Naive thymus-derived CD4-positive, alpha-beta T cell (primary cell): ENCODE measurements around the gene IL36RN. TPM values are rescaled to one million over a fixed set of nuclear protein-coding genes. Genes with fewer than 3 reads are reported as not detected.

ENCODE experiments used
- ATAC-seq: fragments of 150-1000 bp; cut with Tn5 transposase; 2 replicates; pipeline ENCODE4 v1.10.0; 2021; ENCODE audit warnings: mild to moderate bottlenecking, moderate library complexity
- CTCF ChIA-PET: fragments of 350-600 bp; sonication (Branson Sonifier 250); formaldehyde crosslinking; loops from one replicate; lab custom pipeline; 2021; ENCODE audit warnings: antibody characterized with exemption; lab: Charles Lee
- POLR2A ChIA-PET: fragments of 350-600 bp; sonication (Branson Sonifier 250); formaldehyde crosslinking; loops from one replicate; lab custom pipeline; 2021; ENCODE audit warnings: antibody characterized with exemption, inconsistent platforms; lab: Charles Lee
- DNase-seq, 9 donors: peaks; one replicate each; pipeline versions ENCODE4 v3.0.0 to v3.0.0-alpha.2; 2020 to 2022; ENCODE audit warnings: mixed read lengths in 1 of 9
- H3K27ac ChIP-seq: one replicate; pipeline ENCODE4 v1.7.0; 2013; ENCODE audit warnings: mild to moderate bottlenecking, low read depth, low read length, moderate library complexity
- H3K27me3 ChIP-seq, 2 donors: one replicate each; pipeline ENCODE4 v1.7.0; 2013; ENCODE audit warnings: low read length in 2 of 2, mild to moderate bottlenecking in 2 of 2, moderate library complexity in 2 of 2; ENCODE audit not compliant: control insufficient read depth in 2 of 2, insufficient read depth in 2 of 2
- H3K36me3 ChIP-seq, 3 experiments: 1 replicate in 2 of 3; 2 replicates in 1 of 3; pipeline ENCODE4 v1.7.0; 2013; ENCODE audit warnings: low read length in 3 of 3, mild to moderate bottlenecking in 3 of 3, moderate library complexity in 1 of 3; ENCODE audit not compliant: insufficient read depth in 3 of 3, control insufficient read depth in 2 of 3
- H3K4me1 ChIP-seq, 2 donors: one replicate each; pipeline ENCODE4 v1.7.0; 2013; ENCODE audit warnings: low read length in 2 of 2, mild to moderate bottlenecking in 2 of 2, moderate library complexity in 1 of 2; ENCODE audit not compliant: control insufficient read depth in 2 of 2, insufficient read depth in 2 of 2
- H3K4me3 ChIP-seq: 2 replicates; pipeline ENCODE4 v1.7.0; 2013; ENCODE audit warnings: mild to moderate bottlenecking, low read length
- H3K9me3 ChIP-seq, 3 experiments: 1 replicate in 2 of 3; 2 replicates in 1 of 3; pipeline ENCODE4 v1.7.0; 2013; ENCODE audit warnings: low read length in 3 of 3; ENCODE audit not compliant: control insufficient read depth in 2 of 3
- H3K27ac Mint-ChIP-seq, 9 donors: one replicate each; pipeline ENCODE4 v1.8.0; 2020 to 2022; ENCODE audit warnings: mixed read lengths in 9 of 9, mild to moderate bottlenecking in 8 of 9, moderate library complexity in 5 of 9, inconsistent platforms in 2 of 9
- H3K27me3 Mint-ChIP-seq, 5 donors: one replicate each; pipeline ENCODE4 v1.8.0; 2021 to 2022; ENCODE audit warnings: mixed read lengths in 5 of 5, mild to moderate bottlenecking in 1 of 5
- H3K36me3 Mint-ChIP-seq, 5 donors: one replicate each; pipeline ENCODE4 v1.8.0; 2020 to 2022; ENCODE audit warnings: mixed read lengths in 5 of 5, mild to moderate bottlenecking in 3 of 5, inconsistent platforms in 1 of 5
- H3K4me1 Mint-ChIP-seq, 7 donors: one replicate each; pipeline ENCODE4 v1.8.0; 2020 to 2022; ENCODE audit warnings: mixed read lengths in 7 of 7, mild to moderate bottlenecking in 3 of 7, inconsistent platforms in 1 of 7
- H3K4me3 Mint-ChIP-seq, 10 donors: one replicate each; pipeline ENCODE4 v1.8.0; 2020 to 2022; ENCODE audit warnings: mild to moderate bottlenecking in 10 of 10, mixed read lengths in 10 of 10, moderate library complexity in 6 of 10, inconsistent platforms in 2 of 10
- H3K9me3 Mint-ChIP-seq, 11 donors: one replicate each; pipeline ENCODE4 v1.8.0; 2020 to 2022; ENCODE audit warnings: mixed read lengths in 11 of 11, mild to moderate bottlenecking in 4 of 11, inconsistent platforms in 1 of 11, moderate library complexity in 1 of 11
- intact Hi-C, 2 donors: fragments of 100-400 bp; cut with micrococcal nuclease; formaldehyde crosslinking; loops; one replicate each; pipeline ENCODE4 v1.15.1; 2023
- polyA plus RNA-seq, 2 donors: library from polyadenylated mRNA; unstranded; fragments of 300-500 nt; fragmentation: Illumina TruSeq; gene quantifications; one replicate each; pipeline ENCODE4 v1.2.3, GENCODE V29; 2021
- total RNA-seq, 6 experiments: library from RNA in 5 of 6; stranded (reverse) in 5 of 6; gene quantifications; 1 replicate in 5 of 6; 2 replicates in 1 of 6; pipeline ENCODE4 v1.2.3 and lab custom pipeline; 2021 to 2026

IL36RN gene
- total and polyA plus RNA-seq, 7 experiments from 2014 or later = 0.07 TPM; not detected in 6

DNA sequence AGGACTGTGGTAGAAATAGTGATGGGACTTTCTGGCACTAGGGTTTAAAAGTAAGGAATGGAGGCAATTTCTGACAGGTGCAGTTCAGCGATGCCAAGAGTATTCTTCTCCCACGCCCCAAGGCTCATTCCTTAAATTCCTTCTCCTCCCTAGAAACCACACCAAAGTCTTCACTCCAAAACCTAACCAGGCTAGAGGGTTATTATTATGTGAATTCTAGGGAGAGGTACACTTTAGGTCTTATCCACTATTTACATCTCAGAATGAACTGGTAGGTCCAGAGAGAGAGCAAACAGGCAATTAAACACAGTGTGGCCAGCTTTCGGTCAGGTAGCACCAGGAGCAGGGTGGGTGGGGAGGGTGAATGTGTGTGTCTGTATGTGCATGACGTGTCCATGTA is 20.1 kb downstream of the IL36RN start:
- Histone ChIP-seq H3K36me3 (no peaks in the 10 kb centered on the region), H3K27me3 (no peaks in the 10 kb centered on the region), H3K9me3 (no peaks in the 10 kb centered on the region), H3K27ac (no peak overlapping the region), H3K4me3 (no peak overlapping the region), H3K4me1 (peaks cover 0 to 3% of the 10 kb centered on the region in 2 donors)
- peaks cover 4 to 19% (median 10%) of the 10 kb centered on the region in 7 donors for H3K4me1 Mint-ChIP-seq
- no peak overlapping the region for H3K4me3 Mint-ChIP-seq
- H3K27me3 Mint-ChIP-seq = peaks cover 0 to 7% (median 0%) of the 10 kb centered on the region in 5 donors
- ATAC-seq (no peak), DNase-seq (no peak)
- H3K27ac Mint-ChIP-seq = no peak overlapping the region
- ChIA-PET CTCF (interaction anchor here (0.5 to 1.7 kb wide), 6 partner anchors 11 to 120 kb away, joined by 3 to 7 read pairs (median 3); partner anchors contain the start of genes IL1F10 and IL36A), POLR2A (no interaction called here)
- intact Hi-C loops = no loop called here
- H3K9me3 Mint-ChIP-seq = no peaks in the 10 kb centered on the region
- no peaks in the 10 kb centered on the region for H3K36me3 Mint-ChIP-seq

DNA sequence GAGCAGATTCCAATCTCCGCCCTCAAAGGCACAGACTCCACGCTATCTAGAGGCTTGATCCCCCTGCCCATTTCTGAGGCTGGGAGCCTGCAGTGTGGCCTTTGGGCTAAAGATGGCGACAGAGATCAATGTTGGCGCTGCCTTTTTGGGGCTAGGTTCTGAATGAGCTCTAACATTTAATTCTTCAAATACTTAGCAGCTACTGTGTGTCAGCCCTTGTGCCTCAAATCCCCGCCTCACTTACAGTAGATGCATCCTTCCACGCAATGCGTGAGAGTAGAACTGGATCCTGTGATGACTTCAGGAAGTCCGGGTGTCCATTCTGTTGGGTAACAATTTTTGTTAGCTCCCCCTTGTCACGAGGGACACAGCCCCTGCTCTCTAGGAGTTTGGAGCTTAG is 21.1 kb downstream of the IL36RN start:
- peaks cover 0 to 2% (median 0%) of the 10 kb centered on the region in 5 donors for H3K36me3 Mint-ChIP-seq
- intact Hi-C loops = loop anchor here (1.0 to 5.0 kb wide), 7 partner anchors 37 to 292 kb away; no protein-coding TSS in a partner anchor
- no peak overlapping the region for H3K4me3 Mint-ChIP-seq
- ChIA-PET POLR2A (interaction anchor here (0.8 to 1.2 kb wide), 2 partner anchors 13 to 124 kb away, joined by 3 read pairs; no protein-coding TSS in a partner anchor), CTCF (interaction anchor here (0.6 to 1.7 kb wide), 12 partner anchors 12 to 296 kb away, joined by 3 to 8 read pairs (median 4); partner anchors contain the start of gene IL1F10)
- peaks cover 2 to 13% (median 4%) of the 10 kb centered on the region in 7 donors for H3K4me1 Mint-ChIP-seq
- Histone ChIP-seq H3K4me1 (no peaks in the 10 kb centered on the region), H3K9me3 (no peaks in the 10 kb centered on the region), H3K4me3 (no peak overlapping the region), H3K36me3 (no peaks in the 10 kb centered on the region), H3K27ac (no peak overlapping the region), H3K27me3 (no peaks in the 10 kb centered on the region)
- peak; percentile 69 for ATAC-seq
- no peak overlapping the region for H3K27ac Mint-ChIP-seq
- peaks cover 0 to 7% (median 0%) of the 10 kb centered on the region in 5 donors for H3K27me3 Mint-ChIP-seq
- H3K9me3 Mint-ChIP-seq = no peaks in the 10 kb centered on the region
- peak in 7 of 9 donors; percentile 26 to 55 (median 35) for DNase-seq

DNA sequence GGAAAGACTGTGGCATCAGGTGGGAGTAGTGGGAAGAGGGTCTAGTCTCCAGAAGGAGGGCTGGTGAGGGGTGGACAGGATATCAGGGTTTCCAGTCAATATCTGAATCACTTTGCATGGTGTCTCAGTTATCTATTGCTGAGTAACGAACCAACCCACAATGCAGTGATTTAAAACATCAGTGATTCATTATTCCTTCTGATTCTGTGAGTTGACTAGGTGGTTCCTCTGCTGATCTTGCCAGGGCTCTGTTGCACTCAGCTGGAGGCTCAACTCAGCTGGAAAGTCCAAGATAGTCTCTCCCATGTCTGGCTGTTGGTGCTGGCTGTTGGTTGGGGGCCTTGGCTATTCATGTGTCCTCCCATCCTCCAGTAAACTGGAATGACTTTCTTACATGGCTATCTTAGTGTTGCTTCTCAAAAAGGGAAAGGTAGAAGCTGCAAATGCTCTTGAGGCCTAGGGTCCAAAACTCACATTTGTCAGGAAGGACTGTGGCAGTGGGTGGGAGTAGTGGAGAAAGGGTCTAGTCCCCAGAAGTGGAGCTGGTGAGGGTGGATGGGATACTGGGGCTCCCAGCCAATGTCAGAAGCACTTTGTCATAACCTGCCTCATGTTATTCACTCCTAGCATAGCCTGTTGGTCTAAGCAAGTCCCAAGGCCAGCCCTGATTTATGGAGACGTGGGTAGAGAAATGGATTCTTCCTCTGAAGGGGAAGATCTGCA is 22.7 kb downstream of the IL36RN start:
- no peak overlapping the region for H3K4me3 Mint-ChIP-seq
- intact Hi-C loops = loop anchor here (2.0 to 5.0 kb wide), 3 partner anchors 36 to 291 kb away; no protein-coding TSS in a partner anchor
- no peaks in the 10 kb centered on the region for H3K36me3 ChIP-seq
- no peaks in the 10 kb centered on the region for H3K27me3 ChIP-seq
- peaks cover 0 to 12% (median 0%) of the 10 kb centered on the region in 7 donors for H3K4me1 Mint-ChIP-seq
- H3K4me3 ChIP-seq = no peak overlapping the region
- peaks cover 0 to 7% (median 0%) of the 10 kb centered on the region in 5 donors for H3K36me3 Mint-ChIP-seq
- H3K27ac ChIP-seq = no peak overlapping the region
- H3K4me1 ChIP-seq = no peaks in the 10 kb centered on the region
- ATAC-seq (no peak), DNase-seq (no peak)
- peaks cover 0 to 7% (median 0%) of the 10 kb centered on the region in 5 donors for H3K27me3 Mint-ChIP-seq
- H3K27ac Mint-ChIP-seq = no peak overlapping the region
- ChIA-PET POLR2A (no interaction called here), CTCF (no interaction called here)
- no peaks in the 10 kb centered on the region for H3K9me3 ChIP-seq
- H3K9me3 Mint-ChIP-seq = peaks cover 0 to 2% (median 0%) of the 10 kb centered on the region in 11 donors

DNA sequence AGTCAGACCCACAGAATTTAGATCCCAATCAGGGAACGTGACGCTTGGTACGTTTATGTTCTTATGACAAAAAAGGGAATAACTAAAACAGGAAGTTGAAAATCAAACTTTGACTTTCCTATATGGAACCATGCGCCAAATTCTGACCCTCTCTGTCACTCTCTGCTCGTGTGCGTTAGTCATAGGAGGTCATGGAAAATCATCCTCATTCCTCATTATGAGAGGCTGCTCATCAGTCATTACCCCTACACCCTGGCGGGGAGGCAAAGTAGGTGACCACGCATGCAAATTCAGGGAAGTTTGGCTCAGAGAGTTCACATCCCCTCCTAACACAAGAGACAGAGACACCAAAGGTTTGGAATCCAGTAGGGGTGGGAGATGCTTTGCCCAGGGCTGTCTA is 24.3 kb downstream of the IL36RN start:
- POLR2A ChIA-PET = no interaction called here
- CTCF ChIA-PET = interaction anchor here (0.9 kb wide), 1 partner anchor 15 kb away, joined by 3 read pairs; no protein-coding TSS in a partner anchor
- Mint-ChIP-seq H3K4me3 (no peak overlapping the region), H3K27ac (no peak overlapping the region), H3K27me3 (peaks cover 0 to 4% (median 0%) of the 10 kb centered on the region in 5 donors), H3K9me3 (peaks cover 0 to 4% (median 0%) of the 10 kb centered on the region in 11 donors), H3K4me1 (peaks cover 0 to 8% (median 0%) of the 10 kb centered on the region in 7 donors), H3K36me3 (peaks cover 0 to 7% (median 0%) of the 10 kb centered on the region in 5 donors)
- ATAC-seq (peak; percentile 69), DNase-seq (no peak)
- no peak overlapping the region for H3K27ac ChIP-seq
- no peaks in the 10 kb centered on the region for H3K4me1 ChIP-seq
- no peak overlapping the region for H3K4me3 ChIP-seq
- intact Hi-C loops = loop anchor here in 1 of 2 donors (5.0 kb wide), 2 partner anchors 34 to 289 kb away; no protein-coding TSS in a partner anchor
- no peaks in the 10 kb centered on the region for H3K9me3 ChIP-seq
- H3K27me3 ChIP-seq = no peaks in the 10 kb centered on the region
- H3K36me3 ChIP-seq = no peaks in the 10 kb centered on the region

DNA sequence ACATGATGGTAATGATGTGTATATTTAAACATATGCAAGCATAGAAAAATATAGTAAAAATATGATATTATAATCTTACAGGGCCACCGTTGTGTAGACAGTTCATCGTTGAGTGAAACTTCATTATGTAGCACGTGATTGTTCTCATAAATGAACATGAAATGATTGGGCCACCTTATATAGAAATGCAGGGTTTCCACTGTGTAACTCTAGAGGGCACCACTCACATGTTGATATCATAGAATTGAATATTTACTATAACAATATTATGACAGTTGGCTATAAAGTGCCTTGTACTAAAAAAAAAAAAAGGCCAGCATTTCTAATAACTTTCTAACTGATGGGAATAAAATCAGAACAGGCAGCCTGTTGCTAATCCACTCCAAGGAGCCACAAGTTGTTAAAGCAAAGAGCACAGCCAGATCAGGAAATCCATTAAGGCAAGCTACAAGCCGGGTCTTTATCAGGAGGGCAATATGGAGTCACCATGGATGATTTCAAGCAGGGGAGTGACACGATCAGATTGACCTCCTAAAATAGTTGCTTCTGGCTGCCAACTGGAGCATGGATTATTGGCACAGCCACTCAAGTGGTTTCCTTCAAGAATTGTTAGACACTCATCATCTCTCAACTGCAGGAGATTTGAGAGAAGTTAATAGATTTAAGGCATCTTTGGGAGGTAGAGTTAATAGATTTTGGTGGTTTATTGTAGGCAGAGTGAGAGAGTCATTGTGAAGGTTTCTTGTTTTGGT is 25.4 kb downstream of the IL36RN start:
- CTCF ChIA-PET = interaction anchor here (0.6 kb wide), 1 partner anchor 34 kb away, joined by 4 read pairs; no protein-coding TSS in a partner anchor
- peak overlapping the region in 1 of 9 donors; percentile 13 for H3K27ac Mint-ChIP-seq
- no peaks in the 10 kb centered on the region for H3K36me3 ChIP-seq
- no peak overlapping the region for H3K27ac ChIP-seq
- peak; percentile 78 for ATAC-seq
- H3K9me3 Mint-ChIP-seq = peaks cover 0 to 4% (median 0%) of the 10 kb centered on the region in 11 donors
- DNase-seq = peak in 3 of 9 donors; percentile 6 to 13 (median 9)
- peaks cover 0 to 8% (median 0%) of the 10 kb centered on the region in 7 donors for H3K4me1 Mint-ChIP-seq
- intact Hi-C loops = loop anchor here (2.0 to 5.0 kb wide), 4 partner anchors 33 to 288 kb away; no protein-coding TSS in a partner anchor
- POLR2A ChIA-PET = interaction anchor here (0.6 kb wide), 1 partner anchor 93 kb away, joined by 4 read pairs; no protein-coding TSS in a partner anchor
- no peaks in the 10 kb centered on the region for H3K4me1 ChIP-seq
- H3K27me3 ChIP-seq = no peaks in the 10 kb centered on the region
- peaks cover 0 to 4% (median 0%) of the 10 kb centered on the region in 5 donors for H3K27me3 Mint-ChIP-seq
- no peak overlapping the region for H3K4me3 Mint-ChIP-seq
- H3K4me3 ChIP-seq = no peak overlapping the region
- no peaks in the 10 kb centered on the region for H3K9me3 ChIP-seq
- H3K36me3 Mint-ChIP-seq = peaks cover 0 to 7% (median 0%) of the 10 kb centered on the region in 5 donors

DNA sequence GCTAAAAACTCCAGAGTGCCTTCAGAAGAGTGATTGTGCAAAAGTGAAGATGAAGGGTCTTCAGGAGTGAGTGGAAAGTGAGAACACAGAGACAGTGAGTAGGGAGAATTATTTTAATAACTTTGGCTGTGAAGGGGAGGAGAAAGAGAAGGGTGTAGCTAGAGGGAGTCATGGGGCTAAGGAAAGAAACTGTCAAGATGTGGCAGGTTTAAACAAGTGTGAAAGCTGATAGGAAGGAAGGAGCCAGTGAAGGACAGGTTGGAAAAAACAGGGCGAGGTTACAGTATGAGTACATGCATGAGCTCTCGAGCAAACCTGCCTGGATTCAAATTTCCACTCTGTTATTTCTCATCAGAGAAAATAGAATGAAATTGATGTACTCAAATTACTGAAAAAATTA is 26.5 kb downstream of the IL36RN start:
- no peaks in the 10 kb centered on the region for H3K27me3 ChIP-seq
- no peaks in the 10 kb centered on the region for H3K4me1 ChIP-seq
- H3K27ac Mint-ChIP-seq = no peak overlapping the region
- ChIA-PET CTCF (interaction anchor here (1.1 kb wide), 1 partner anchor 113 kb away, joined by 3 read pairs; no protein-coding TSS in a partner anchor), POLR2A (no interaction called here)
- peaks cover 0 to 4% (median 0%) of the 10 kb centered on the region in 11 donors for H3K9me3 Mint-ChIP-seq
- no peaks in the 10 kb centered on the region for H3K9me3 ChIP-seq
- DNase-seq (no peak), ATAC-seq (no peak)
- H3K27ac ChIP-seq = no peak overlapping the region
- no peak overlapping the region for H3K4me3 ChIP-seq
- H3K36me3 Mint-ChIP-seq = peaks cover 0 to 7% (median 0%) of the 10 kb centered on the region in 5 donors
- intact Hi-C loops = loop anchor here (2.0 kb wide), 2 partner anchors 113 to 119 kb away; no protein-coding TSS in a partner anchor
- H3K4me3 Mint-ChIP-seq = no peak overlapping the region
- peaks cover 0 to 7% (median 0%) of the 10 kb centered on the region in 7 donors for H3K4me1 Mint-ChIP-seq
- peaks cover 0 to 4% (median 0%) of the 10 kb centered on the region in 5 donors for H3K27me3 Mint-ChIP-seq
- no peaks in the 10 kb centered on the region for H3K36me3 ChIP-seq
